Ovary (tissue), 3 donors: Measurements from ENCODE around the gene ISG15.

Experiments
- EP300 ChIP-seq: sonication (generic); formaldehyde crosslinking; IDR thresholded peaks from one replicate; pipeline ENCODE4 v1.6.1; 2017; ENCODE audit warnings: antibody characterized with exemption
- POLR2A ChIP-seq: fragments of 450-650 bp; IDR thresholded peaks from one replicate; pipeline ENCODE4 v1.6.1; 2017; ENCODE audit warnings: antibody characterized with exemption, mild to moderate bottlenecking, moderate library complexity
- TF ChIP-seq, protein P1 (sequence below), 3 donors: fragments of 450-650 bp in 2 of 3; fragments of 200-600 bp in 1 of 3; IDR thresholded peaks; one replicate each; pipeline versions ENCODE4 v1.5.1 to v1.8.0; 2016 to 2022; ENCODE audit warnings: antibody characterized with exemption in 3 of 3, mild to moderate bottlenecking in 1 of 3
- donor health status: DM: no; HTN: no; CAD: no.

DNA sequence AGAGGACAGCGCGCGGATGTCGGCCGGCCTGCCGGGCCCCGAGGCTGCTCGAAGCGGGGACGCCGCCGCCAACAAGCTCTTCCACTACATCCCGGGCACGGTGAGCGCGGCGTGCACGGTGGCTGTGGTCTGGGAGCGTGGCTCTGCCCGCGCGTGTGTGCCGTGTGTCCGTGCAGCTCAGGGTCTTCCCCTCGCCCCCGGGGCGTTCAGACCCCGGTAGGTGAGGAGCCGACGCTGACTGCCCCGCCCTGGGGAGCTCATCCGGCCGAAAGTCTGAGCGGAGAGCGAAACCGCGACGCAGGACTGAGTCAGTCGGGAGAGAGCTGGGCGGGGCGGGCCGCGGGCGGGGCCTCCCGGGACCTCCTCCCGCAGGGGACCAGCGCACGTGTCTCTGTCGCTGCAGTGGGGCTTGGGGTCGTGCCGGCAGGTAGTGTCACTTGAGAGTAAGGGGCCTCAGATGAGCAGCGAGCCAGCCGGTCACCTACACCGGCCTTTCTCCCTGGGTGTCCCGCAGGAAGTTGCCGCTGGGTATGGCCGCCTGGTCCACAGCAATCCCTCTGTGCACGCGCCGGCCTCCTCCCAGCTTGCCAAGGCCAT lies 46.5 kb upstream of the ISG15 start:
- no peak for TF ChIP-seq POLR2A
- TF ChIP-seq, protein P1, sequence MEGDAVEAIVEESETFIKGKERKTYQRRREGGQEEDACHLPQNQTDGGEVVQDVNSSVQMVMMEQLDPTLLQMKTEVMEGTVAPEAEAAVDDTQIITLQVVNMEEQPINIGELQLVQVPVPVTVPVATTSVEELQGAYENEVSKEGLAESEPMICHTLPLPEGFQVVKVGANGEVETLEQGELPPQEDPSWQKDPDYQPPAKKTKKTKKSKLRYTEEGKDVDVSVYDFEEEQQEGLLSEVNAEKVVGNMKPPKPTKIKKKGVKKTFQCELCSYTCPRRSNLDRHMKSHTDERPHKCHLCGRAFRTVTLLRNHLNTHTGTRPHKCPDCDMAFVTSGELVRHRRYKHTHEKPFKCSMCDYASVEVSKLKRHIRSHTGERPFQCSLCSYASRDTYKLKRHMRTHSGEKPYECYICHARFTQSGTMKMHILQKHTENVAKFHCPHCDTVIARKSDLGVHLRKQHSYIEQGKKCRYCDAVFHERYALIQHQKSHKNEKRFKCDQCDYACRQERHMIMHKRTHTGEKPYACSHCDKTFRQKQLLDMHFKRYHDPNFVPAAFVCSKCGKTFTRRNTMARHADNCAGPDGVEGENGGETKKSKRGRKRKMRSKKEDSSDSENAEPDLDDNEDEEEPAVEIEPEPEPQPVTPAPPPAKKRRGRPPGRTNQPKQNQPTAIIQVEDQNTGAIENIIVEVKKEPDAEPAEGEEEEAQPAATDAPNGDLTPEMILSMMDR (IDR thresholded peaks at IDR 0.05), result no peak
- no peak for TF ChIP-seq EP300
